ENCODE results near the gene SMCHD1. TPM values are rescaled to one million over a fixed set of nuclear protein-coding genes. Genes with fewer than 3 reads are reported as not detected.
A peak's percentile ranks its signal among the peaks of the same experiment; 100 is the strongest.
"Not testable (repeated sequence)": the region's sequence is repeated elsewhere in the genome, so short reads cannot be mapped to it uniquely, and the experiment has no call there.

Gene SMCHD1
- total and polyA plus RNA-seq, 3 donors from 2014 or later = 46.6 to 111 (median 87.2) TPM

DNA sequence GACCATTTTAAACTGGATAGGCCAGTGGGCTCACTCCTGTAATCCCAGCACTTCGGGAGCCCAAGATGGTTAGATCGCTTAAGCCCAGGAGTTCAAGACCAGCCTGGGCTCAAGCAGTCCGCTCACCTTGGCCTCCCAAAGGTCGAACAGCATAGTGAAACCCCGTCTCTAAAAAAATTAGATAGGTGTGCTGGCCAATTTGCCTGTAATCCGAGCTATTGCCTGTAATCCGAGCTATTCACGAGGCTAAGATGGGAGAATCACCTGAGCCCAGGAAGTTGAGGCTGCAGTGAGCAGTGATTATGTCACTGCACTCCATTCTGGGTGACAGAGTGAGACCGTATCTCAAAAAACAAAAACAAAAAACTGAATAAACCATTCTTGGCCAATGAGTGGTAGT, 138.6 kb downstream of the SMCHD1 start:
- no peak for DNase-seq
- H3K4me1 ChIP-seq = no peaks in the 10 kb centered on the region
- no peaks in the 10 kb centered on the region for H3K9me3 ChIP-seq
- no peaks in the 10 kb centered on the region for H3K36me3 ChIP-seq (ENCODE audit: low read depth, missing control alignments)
- 93 to 96% methylated on average over 9 of the region's 9 CpGs for WGBS, 2 donors
- no peaks in the 10 kb centered on the region for H3K27me3 ChIP-seq
- H3K27ac ChIP-seq = no peak overlapping the region
- intact Hi-C loops (cut with DNase I; ENCODE audit: low total_unique reads) = no loop called here
- no peak for TF ChIP-seq POLR2A (IDR thresholded peaks at IDR 0.05)
- TF ChIP-seq, protein P1, sequence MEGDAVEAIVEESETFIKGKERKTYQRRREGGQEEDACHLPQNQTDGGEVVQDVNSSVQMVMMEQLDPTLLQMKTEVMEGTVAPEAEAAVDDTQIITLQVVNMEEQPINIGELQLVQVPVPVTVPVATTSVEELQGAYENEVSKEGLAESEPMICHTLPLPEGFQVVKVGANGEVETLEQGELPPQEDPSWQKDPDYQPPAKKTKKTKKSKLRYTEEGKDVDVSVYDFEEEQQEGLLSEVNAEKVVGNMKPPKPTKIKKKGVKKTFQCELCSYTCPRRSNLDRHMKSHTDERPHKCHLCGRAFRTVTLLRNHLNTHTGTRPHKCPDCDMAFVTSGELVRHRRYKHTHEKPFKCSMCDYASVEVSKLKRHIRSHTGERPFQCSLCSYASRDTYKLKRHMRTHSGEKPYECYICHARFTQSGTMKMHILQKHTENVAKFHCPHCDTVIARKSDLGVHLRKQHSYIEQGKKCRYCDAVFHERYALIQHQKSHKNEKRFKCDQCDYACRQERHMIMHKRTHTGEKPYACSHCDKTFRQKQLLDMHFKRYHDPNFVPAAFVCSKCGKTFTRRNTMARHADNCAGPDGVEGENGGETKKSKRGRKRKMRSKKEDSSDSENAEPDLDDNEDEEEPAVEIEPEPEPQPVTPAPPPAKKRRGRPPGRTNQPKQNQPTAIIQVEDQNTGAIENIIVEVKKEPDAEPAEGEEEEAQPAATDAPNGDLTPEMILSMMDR (IDR thresholded peaks at IDR 0.05) = no peak
- no peak overlapping the region for H3K4me3 ChIP-seq

DNA sequence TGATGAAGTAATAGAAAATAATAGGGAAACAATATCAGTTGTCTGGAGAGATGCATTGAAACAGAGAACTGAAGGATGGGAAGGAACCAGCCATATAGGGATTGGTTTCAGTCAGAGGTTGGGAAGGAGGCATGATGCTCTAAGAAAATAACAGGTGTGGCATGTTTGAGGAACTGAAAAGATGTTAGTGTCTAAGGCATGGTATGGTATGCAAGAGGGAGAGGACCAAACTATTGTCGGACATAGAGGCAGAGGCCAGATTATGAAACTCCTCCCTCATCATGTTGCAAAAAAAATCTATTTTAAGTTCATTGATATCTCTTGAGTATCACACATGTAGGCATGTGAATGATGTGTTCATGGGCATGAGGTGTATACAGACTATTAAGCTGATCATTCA, 142.4 kb downstream of the SMCHD1 start:
- intact Hi-C loops (cut with DNase I; ENCODE audit: low total_unique reads) = no loop called here
- Histone ChIP-seq H3K4me3 (no peak overlapping the region), H3K9me3 (no peaks in the 10 kb centered on the region), H3K4me1 (no peaks in the 10 kb centered on the region), H3K36me3 (ENCODE audit: low read depth, missing control alignments) (no peaks in the 10 kb centered on the region), H3K27ac (no peak overlapping the region), H3K27me3 (no peaks in the 10 kb centered on the region)
- WGBS, 2 donors = 95 to 100% methylated on average over 1 of the region's 1 CpG
- no peak for DNase-seq
- no peak for TF ChIP-seq POLR2A (IDR thresholded peaks at IDR 0.05)
- TF ChIP-seq, protein P1 (IDR thresholded peaks at IDR 0.05) = no peak

DNA sequence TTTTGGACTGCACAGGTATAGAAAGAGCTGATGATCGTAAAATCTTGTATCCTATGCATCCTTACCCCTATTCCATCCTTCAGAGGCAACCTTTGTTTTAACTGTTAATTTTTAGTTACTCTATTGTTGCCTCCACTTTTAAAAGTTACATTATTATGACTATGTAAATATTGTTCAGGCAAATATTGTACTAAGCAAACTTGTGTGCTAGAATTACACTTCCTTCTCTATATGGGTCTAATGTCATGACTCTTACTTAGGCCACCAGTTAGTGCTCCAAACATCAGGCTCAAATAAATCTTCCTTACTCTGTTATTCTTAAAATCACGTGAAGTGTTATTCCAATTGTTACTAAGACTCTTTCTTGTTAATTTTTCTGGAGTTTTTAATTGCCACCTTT, 143.8 kb downstream of the SMCHD1 start:
- 71 to 83% methylated on average over 2 of the region's 2 CpGs for WGBS, 2 donors
- intact Hi-C loops (cut with DNase I; ENCODE audit: low total_unique reads) = no loop called here
- no peaks in the 10 kb centered on the region for H3K36me3 ChIP-seq (ENCODE audit: low read depth, missing control alignments)

DNA sequence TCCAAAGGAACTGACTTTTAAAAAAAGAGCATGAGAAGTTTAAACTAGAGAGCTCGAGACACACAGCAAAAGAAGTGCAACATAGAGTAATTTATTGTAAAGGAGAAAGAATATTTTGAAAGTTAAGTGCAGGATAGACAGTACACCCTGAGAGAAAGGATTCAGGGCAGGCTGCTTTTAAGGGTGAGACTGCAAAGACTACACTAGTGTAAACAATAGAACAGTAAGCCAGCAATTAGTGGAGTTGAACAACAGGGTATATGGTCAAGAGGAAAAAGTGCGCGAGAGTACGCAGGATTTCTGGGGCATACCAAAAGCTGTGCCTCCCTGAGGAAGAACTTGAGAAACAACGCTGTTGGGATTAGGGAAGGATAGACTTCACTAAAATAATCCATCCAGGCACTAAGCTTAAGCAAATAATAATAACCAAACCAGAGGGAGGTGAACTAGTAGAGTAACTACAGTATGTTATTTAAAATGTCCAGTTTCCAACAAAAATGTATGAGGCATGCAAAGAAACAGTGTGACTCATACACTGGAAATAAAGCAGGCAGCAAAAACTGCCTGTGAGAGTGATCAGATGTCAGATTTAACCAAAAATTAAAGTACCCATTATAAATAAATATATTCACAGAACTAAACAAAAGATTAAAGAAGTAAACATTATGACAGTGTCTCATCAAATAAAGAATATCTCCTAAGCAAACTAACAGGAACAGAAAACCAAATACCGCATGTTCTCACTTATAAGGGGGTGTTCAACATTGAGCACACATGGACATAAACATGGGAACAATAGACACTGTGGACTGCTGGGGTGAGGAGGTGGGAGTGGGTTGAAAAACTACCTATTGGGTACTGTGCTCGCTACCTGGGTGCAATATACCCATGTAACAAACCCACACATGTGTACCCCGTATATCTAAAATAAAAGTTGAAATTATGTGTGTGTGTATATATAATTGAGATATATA, 150.7 kb downstream of the SMCHD1 start:
- no peaks in the 10 kb centered on the region for H3K9me3 ChIP-seq
- 86 to 93% methylated on average over 8 of the region's 8 CpGs for WGBS, 2 donors
- TF ChIP-seq POLR2A (IDR thresholded peaks at IDR 0.05) = no peak
- TF ChIP-seq, protein P1 (IDR thresholded peaks at IDR 0.05) = no peak
- DNase-seq = no peak
- peaks cover 11% of the 10 kb centered on the region for H3K4me1 ChIP-seq
- no peaks in the 10 kb centered on the region for H3K27me3 ChIP-seq
- intact Hi-C loops (cut with DNase I; ENCODE audit: low total_unique reads) = no loop called here
- H3K27ac ChIP-seq = peak overlapping the region in 1 of 2 donors; percentile 8
- H3K4me3 ChIP-seq = no peak overlapping the region
- no peaks in the 10 kb centered on the region for H3K36me3 ChIP-seq (ENCODE audit: low read depth, missing control alignments)

More for the DNA sequence above, 143.8 kb downstream of the SMCHD1 start:
- no peak for DNase-seq
- Histone ChIP-seq H3K4me1 (peaks cover 4% of the 10 kb centered on the region), H3K4me3 (no peak overlapping the region), H3K9me3 (no peaks in the 10 kb centered on the region), H3K27ac (no peak overlapping the region), H3K27me3 (no peaks in the 10 kb centered on the region)
- TF ChIP-seq POLR2A (IDR thresholded peaks at IDR 0.05) = no peak
- TF ChIP-seq, protein P1 (IDR thresholded peaks at IDR 0.05) = no peak

DNA sequence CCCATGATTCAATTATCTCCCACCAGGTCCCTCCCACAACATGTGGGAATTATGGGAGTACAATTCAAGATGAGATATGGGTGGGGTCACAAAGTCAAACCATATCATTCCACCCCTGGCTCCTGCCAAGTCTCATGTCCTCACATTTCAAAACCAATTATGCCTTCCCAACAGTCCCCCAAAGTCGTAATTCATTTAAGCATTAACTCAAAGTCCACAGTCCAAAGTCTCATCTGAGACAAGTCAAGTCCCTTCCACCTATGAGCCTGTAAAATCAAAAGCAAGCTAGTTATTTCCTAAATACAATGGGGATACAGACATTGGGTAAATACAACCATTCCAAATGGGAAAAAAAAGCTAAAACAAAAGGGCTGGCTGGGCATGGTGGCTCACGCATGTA, 153.1 kb downstream of the SMCHD1 start:
- 84 to 92% methylated on average over 2 of the region's 2 CpGs for WGBS, 2 donors
- DNase-seq; H3K4me3 ChIP-seq; intact Hi-C loops (cut with DNase I; ENCODE audit: low total_unique reads); H3K27me3 ChIP-seq; H3K9me3 ChIP-seq; H3K36me3 ChIP-seq (ENCODE audit: low read depth, missing control alignments); H3K27ac ChIP-seq: not testable (repeated sequence)
- peaks cover 11% of the 10 kb centered on the region for H3K4me1 ChIP-seq

DNA sequence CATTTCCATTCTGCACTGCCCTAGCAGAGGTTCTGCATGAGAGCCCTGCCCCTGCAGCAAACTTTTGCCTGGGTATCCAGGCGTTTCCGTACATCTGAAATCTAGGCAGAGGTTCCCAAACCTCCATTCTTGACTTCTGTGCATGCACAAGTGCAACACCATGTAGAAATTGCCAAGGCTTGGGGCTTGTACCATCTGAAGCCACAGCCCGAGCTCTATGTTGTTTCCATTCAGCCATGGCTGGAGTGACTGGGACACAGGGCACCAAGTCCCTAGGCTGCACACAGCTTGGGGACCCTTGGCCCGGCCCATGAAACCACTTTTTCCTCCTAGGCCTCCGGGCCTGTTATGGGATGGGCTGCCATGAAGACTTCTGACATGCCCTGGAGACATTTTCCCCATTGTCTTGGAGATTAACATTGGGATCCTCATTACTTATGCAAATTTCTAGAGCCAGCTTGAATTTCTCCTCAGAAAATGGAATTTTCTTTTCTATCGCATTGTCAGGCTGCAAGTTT, 154.2 kb downstream of the SMCHD1 start:
- intact Hi-C loops (cut with DNase I; ENCODE audit: low total_unique reads); H3K36me3 ChIP-seq (ENCODE audit: low read depth, missing control alignments); H3K4me3 ChIP-seq; H3K27ac ChIP-seq; DNase-seq; H3K4me1 ChIP-seq; H3K9me3 ChIP-seq; H3K27me3 ChIP-seq: not testable (repeated sequence)
- 83 to 99% methylated on average over 4 to 6 of the region's 6 CpGs for WGBS, 2 donors
